ENCODE measurements around the gene LRIF1.
"Not testable (repeated sequence)": the region's sequence is repeated elsewhere in the genome, so short reads cannot be mapped to it uniquely, and the experiment has no call there.

The LRIF1 gene

GRCh38 chr1:110948038-110948810 is 15.5 kb downstream of the LRIF1 start:
- DNase-seq = peak in 2 of 4 experiments; percentile 35 to 38

GRCh38 chr1:110945626-110946025 is 18.1 kb downstream of the LRIF1 start:
- DNase-seq = peak in 2 of 4 experiments; percentile 3 to 8

- DNase-seq = no peak
These were observed 18.9 kb downstream of the LRIF1 start for GRCh38 chr1:110944806-110945205.

GRCh38 chr1:110936567-110936966 is 27.2 kb downstream of the LRIF1 start:
- no peak for DNase-seq

GRCh38 chr1:110931097-110931496 is 32.6 kb downstream of the LRIF1 start:
- not testable (repeated sequence) for DNase-seq

- no peak for DNase-seq
These were observed 34.8 kb downstream of the LRIF1 start for GRCh38 chr1:110928904-110929303.

- DNase-seq = peak in 3 of 4 experiments; percentile 11 to 74 (median 58)
These were observed 35.5 kb downstream of the LRIF1 start for GRCh38 chr1:110928191-110928590.

- DNase-seq = no peak
These were observed 36.1 kb downstream of the LRIF1 start for GRCh38 chr1:110927484-110928075.

- DNase-seq = no peak
These were observed 41.8 kb downstream of the LRIF1 start for GRCh38 chr1:110921953-110922352.

- DNase-seq = no peak
These were observed 45.7 kb downstream of the LRIF1 start for GRCh38 chr1:110918016-110918415.

GRCh38 chr1:110916669-110917306 is 46.9 kb downstream of the LRIF1 start:
- peak; percentile 28 to 62 (median 60) for DNase-seq

- no peak for DNase-seq
These were observed 47.5 kb downstream of the LRIF1 start for GRCh38 chr1:110916274-110916668.

GRCh38 chr1:110915804-110916203 is 47.9 kb downstream of the LRIF1 start:
- no peak for DNase-seq

- no peak for DNase-seq
These were observed 49.0 kb downstream of the LRIF1 start for GRCh38 chr1:110914676-110915075.

GRCh38 chr1:110912784-110913183 is 50.9 kb downstream of the LRIF1 start:
- no peak for DNase-seq

- no peak for DNase-seq
These were observed 59.7 kb downstream of the LRIF1 start for GRCh38 chr1:110903853-110904500.

GRCh38 chr1:110902820-110903463 is 60.8 kb downstream of the LRIF1 start:
- no peak for DNase-seq

GRCh38 chr1:110899458-110899843 is 64.3 kb downstream of the LRIF1 start:
- DNase-seq = no peak

GRCh38 chr1:110898734-110899457 is 64.8 kb downstream of the LRIF1 start:
- DNase-seq = no peak

- DNase-seq = no peak
These were observed 66.0 kb downstream of the LRIF1 start for GRCh38 chr1:110897681-110898080.

Data from suppressor macrophage (primary cell).